ENCODE data around the gene MYO5A. TPM values are rescaled to one million over a fixed set of nuclear protein-coding genes. Genes with fewer than 3 reads are reported as not detected.

The MYO5A gene
- total and polyA plus RNA-seq, 2 donors (not counting 3 experiments of a cell fraction or from before 2014, with no cell fraction given), result 31.9 to 91.9 TPM

DNA sequence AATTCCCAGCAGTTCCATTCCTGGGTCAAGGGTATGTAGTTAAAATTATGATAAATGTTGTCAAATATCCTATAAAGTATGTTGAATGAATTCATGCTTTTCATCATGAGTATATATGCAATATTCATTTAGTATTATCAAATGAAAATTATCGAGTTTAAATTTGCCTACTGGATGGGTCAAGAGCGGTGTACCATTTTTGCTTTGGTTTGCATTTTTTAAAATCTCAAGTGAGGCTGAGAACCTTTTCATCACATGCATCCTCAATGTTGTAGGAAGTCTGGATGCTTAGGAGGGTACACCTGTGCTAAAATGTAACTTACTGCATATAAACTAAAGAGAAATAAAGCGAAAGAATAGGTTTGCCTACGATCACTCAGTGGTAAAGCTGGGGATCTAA lies 137.6 kb downstream of the MYO5A start:
- peaks cover 5 to 6% of the 10 kb centered on the region in 2 experiments for H3K36me3 ChIP-seq (ENCODE audit: control insufficient read depth in 2 of 2, extremely low read depth in 1 of 2, insufficient read depth in 2 of 2, low read length in 2 of 2)
- no peaks in the 10 kb centered on the region for H3K9me3 ChIP-seq (replicated peaks; ENCODE audit: control insufficient read depth, insufficient read depth, low read length)
- intact Hi-C loops (cut with micrococcal nuclease), result no loop called here
- no peaks in the 10 kb centered on the region for H3K9me1 ChIP-seq (replicated peaks; ENCODE audit: control insufficient read depth, extremely low read depth, insufficient read depth, low read length)
- no peak overlapping the region for H2AFZ ChIP-seq (ENCODE audit: low read depth, low read length)
- no peak for DNase-seq (ENCODE audit: low read depth, low spot score)
- H3K27me3 ChIP-seq (ENCODE audit: control insufficient read depth in 2 of 2, insufficient read depth in 2 of 2, low read length in 2 of 2), result no peaks in the 10 kb centered on the region
- CTCF ChIA-PET, result no interaction called here
- H3K4me2 ChIP-seq (ENCODE audit: insufficient read depth, low read length), result no peak overlapping the region
- no TSS peak for BruUV-seq (replicated peaks)
- H4K20me1 ChIP-seq (replicated peaks; ENCODE audit: control insufficient read depth, extremely low read depth, insufficient read depth, low read length), result no peaks in the 10 kb centered on the region
- H3K4me1 ChIP-seq (ENCODE audit: control insufficient read depth, extremely low read depth, insufficient read depth, low read length), result no peaks in the 10 kb centered on the region
- no peak overlapping the region for H3K4me3 ChIP-seq (replicated peaks in 1 of 3; ENCODE audit: insufficient read depth in 1 of 3, low read depth in 1 of 3, low read length in 3 of 3)
- FAIRE-seq, result no peak
- POLR2A ChIA-PET, result no interaction called here
- H3K9ac ChIP-seq (replicated peaks; ENCODE audit: extremely low read depth, insufficient read depth, low read length), result no peak overlapping the region
- H3K79me2 ChIP-seq (ENCODE audit: control insufficient read depth, insufficient read depth, low read length), result no peaks in the 10 kb centered on the region
- dilution Hi-C loops (cut with MboI; ENCODE audit: extremely low pct_ligation_motif_present, low sequenced_read_pairs), result no loop called here
- H3K27ac ChIP-seq (ENCODE audit: insufficient read depth, low read depth, low read length), result no peak overlapping the region
- TF ChIP-seq POLR2AphosphoS5 (IDR thresholded peaks at IDR 0.05; ENCODE audit: insufficient read depth, low read depth, low read length) (no peak), CTCF (IDR thresholded peaks at IDR 0.05; ENCODE audit: extremely low read depth in 1 of 2, insufficient read depth in 1 of 2, low read depth in 1 of 2, low read length in 2 of 2) (no peak), FOS (IDR thresholded peaks at IDR 0.05; ENCODE audit: borderline replicate concordance, insufficient read depth, low read length) (no peak), POLR2A (IDR thresholded peaks at IDR 0.05; ENCODE audit: low read depth, low read length) (no peak), MYC (IDR thresholded peaks at IDR 0.05; ENCODE audit: low read depth, low read length) (no peak), MAX (IDR thresholded peaks at IDR 0.05; ENCODE audit: insufficient read depth, insufficient read length) (no peak), GATA2 (IDR thresholded peaks at IDR 0.05; ENCODE audit: insufficient read depth, insufficient read length, low read depth, low read length) (no peak), JUN (IDR thresholded peaks at IDR 0.05; ENCODE audit: borderline replicate concordance, insufficient read depth, insufficient read length, low read depth) (no peak), EZH2 (IDR thresholded peaks at IDR 0.05; ENCODE audit: borderline replicate concordance, low read depth, low read length, severe bottlenecking) (no peak)

Measured in endothelial cell of umbilical vein (primary cell).